Epidermal melanocyte (primary cell): Measurements from ENCODE around the gene TKT.

Source experiments
- DNase-seq: peaks from one replicate; pipeline ENCODE4 v3.0.0; 2011; ENCODE audit warnings: low spot score; ENCODE audit not compliant: insufficient read length

The TKT gene

GRCh38 chr3:53181528-53181927 lies 74.3 kb downstream of the TKT start:
- no peak for DNase-seq

GRCh38 chr3:53181024-53181371 lies 74.8 kb downstream of the TKT start:
- no peak for DNase-seq

DNA sequence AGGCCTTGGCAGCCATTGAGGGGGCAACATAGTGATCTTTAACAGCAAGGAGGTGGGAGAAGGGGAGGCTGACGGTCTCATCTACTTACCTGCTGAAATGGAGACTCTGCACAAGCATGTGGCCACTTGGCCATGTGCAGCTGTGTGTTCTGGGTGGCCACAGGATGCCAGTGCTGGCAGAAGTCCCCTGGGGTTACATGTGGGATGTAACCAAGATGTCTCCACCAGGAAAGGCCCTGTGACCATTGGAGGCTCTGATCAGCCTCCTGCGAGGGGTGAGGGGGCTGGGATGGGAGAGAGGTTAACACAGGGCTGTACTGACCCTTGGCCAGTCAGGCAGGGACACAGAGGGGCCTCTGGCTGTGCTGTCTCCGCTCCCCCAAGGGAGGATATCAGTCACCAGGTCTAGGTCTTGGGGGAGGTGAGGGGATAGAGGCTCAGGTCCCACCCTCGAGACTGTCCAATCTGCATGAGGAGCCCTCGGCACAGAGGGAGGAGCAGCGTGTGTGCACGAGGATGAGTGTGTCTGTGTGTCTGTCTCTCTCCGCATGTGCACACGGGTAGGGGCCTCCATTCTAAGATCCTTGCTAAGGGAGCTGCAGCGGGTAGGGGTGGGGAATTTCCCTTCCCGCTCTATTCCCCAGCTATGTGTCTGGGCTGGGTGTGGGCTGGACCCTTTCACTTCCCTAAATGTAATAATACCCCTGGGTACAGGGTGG lies 75.4 kb downstream of the TKT start:
- DNase-seq = no peak

- DNase-seq = no peak
These were observed 76.2 kb downstream of the TKT start for GRCh38 chr3:53179580-53179979.

DNA sequence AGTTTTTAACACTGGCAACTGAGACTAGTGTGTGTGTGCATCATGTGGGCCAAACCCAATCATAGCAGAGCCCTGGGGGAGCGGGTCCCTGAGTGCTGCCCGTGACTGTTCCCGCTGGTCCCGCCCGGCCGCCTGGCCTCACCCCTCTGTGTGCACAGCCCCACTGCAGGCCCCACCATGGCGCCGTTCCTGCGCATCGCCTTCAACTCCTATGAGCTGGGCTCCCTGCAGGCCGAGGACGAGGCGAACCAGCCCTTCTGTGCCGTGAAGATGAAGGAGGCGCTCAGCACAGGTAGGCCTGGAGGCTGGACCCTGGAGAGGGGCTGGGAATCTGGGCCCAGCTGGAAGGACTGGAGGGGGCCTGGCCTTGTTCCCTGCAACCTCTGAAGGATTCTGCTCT lies 77.6 kb downstream of the TKT start:
- DNase-seq = no peak

DNA sequence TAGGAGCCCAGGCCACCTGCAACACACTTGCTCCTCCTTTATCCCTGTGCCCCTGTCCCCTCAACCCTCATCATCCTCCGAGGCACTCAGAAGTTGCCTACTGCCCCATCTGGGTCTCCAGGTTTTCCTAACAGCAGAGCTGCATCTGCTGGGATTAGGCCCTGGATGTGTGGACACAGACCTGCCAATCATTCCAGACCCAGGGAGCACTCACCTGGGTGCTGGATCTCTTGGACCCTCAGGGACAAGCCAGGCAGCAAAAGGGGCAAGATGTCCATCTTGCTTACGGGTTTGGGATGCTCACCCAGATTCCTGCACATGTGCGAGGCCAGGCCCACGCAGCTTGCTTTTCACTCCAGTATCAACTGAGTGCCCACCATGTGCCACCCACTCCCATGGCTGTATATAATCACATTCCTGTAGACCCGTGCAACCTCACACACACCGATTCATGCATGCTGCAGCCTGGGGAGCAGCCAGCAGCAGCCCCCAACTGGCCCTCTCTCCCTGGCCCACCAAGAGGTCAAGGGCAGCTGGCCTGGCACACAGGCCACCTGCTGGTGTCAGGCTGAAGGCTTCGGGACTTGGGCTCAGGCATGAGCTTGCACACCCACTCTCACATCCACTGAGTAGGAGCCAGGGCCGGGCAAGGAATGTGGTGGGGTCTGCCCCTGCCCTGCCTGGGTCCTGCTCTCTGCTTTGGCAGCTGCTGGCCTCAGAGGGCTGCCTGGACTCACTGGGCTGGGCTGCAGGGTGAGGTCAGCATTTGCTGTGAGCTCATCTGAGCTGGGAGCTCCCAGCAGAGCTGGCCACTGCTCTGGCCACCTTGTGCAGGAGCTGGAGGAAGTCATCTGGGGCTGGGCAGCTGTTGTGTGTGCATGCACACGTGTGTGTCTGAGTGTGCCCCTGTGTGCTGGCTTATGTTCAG lies 79.9 kb downstream of the TKT start:
- DNase-seq = no peak
